ENCODE measurements around the gene DHRS13.

DHRS13 gene

GRCh38 chr17:28853295-28853694 is 49.6 kb downstream of the DHRS13 start:
- TF ChIP-seq FOXP2 (optimal IDR thresholded peaks at IDR 0.05; ENCODE audit: borderline replicate concordance, extremely low read depth, extremely low read length, insufficient read depth) (no peak), TAF1 (IDR thresholded peaks at IDR 0.05; ENCODE audit: borderline replicate concordance, insufficient read depth, low read length) (no peak), POLR2AphosphoS5 (IDR thresholded peaks at IDR 0.05; ENCODE audit: low read depth, low read length) (no peak), SIN3A (IDR thresholded peaks at IDR 0.05; ENCODE audit: borderline replicate concordance, insufficient read depth, low read length) (no peak)
- TF ChIP-seq, protein P1, sequence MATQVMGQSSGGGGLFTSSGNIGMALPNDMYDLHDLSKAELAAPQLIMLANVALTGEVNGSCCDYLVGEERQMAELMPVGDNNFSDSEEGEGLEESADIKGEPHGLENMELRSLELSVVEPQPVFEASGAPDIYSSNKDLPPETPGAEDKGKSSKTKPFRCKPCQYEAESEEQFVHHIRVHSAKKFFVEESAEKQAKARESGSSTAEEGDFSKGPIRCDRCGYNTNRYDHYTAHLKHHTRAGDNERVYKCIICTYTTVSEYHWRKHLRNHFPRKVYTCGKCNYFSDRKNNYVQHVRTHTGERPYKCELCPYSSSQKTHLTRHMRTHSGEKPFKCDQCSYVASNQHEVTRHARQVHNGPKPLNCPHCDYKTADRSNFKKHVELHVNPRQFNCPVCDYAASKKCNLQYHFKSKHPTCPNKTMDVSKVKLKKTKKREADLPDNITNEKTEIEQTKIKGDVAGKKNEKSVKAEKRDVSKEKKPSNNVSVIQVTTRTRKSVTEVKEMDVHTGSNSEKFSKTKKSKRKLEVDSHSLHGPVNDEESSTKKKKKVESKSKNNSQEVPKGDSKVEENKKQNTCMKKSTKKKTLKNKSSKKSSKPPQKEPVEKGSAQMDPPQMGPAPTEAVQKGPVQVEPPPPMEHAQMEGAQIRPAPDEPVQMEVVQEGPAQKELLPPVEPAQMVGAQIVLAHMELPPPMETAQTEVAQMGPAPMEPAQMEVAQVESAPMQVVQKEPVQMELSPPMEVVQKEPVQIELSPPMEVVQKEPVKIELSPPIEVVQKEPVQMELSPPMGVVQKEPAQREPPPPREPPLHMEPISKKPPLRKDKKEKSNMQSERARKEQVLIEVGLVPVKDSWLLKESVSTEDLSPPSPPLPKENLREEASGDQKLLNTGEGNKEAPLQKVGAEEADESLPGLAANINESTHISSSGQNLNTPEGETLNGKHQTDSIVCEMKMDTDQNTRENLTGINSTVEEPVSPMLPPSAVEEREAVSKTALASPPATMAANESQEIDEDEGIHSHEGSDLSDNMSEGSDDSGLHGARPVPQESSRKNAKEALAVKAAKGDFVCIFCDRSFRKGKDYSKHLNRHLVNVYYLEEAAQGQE (IDR thresholded peaks at IDR 0.05; ENCODE audit: insufficient read depth in 1 of 2, low read depth in 2 of 2, low read length in 2 of 2) = no peak

- TF ChIP-seq, protein P1 (IDR thresholded peaks at IDR 0.05; ENCODE audit: insufficient read depth in 1 of 2, low read depth in 2 of 2, low read length in 2 of 2) = no peak
- TF ChIP-seq FOXP2 (optimal IDR thresholded peaks at IDR 0.05; ENCODE audit: borderline replicate concordance, extremely low read depth, extremely low read length, insufficient read depth) = no peak
- TF ChIP-seq POLR2AphosphoS5 (IDR thresholded peaks at IDR 0.05; ENCODE audit: low read depth, low read length) = no peak
- no peak for TF ChIP-seq TAF1 (IDR thresholded peaks at IDR 0.05; ENCODE audit: borderline replicate concordance, insufficient read depth, low read length)
- TF ChIP-seq SIN3A (IDR thresholded peaks at IDR 0.05; ENCODE audit: borderline replicate concordance, insufficient read depth, low read length) = no peak
Observed at GRCh38 chr17:28849281-28849680, 53.6 kb downstream of the DHRS13 start.
